ENCODE measurements around the gene ATF6.

- TF ChIP-seq CTCF (IDR thresholded peaks at IDR 0.05 in 2 of 3, conservative IDR thresholded peaks at IDR 0.05 in 1 of 3; ENCODE audit: borderline replicate concordance in 1 of 3, insufficient read depth in 1 of 3, low read depth in 2 of 3, low read length in 2 of 3) (no peak), POLR2AphosphoS5 (IDR thresholded peaks at IDR 0.05; ENCODE audit: low read depth, low read length) (no peak), MAX (IDR thresholded peaks at IDR 0.05) (no peak), SIN3A (IDR thresholded peaks at IDR 0.05; ENCODE audit: low read depth) (no peak), EZH2phosphoT487 (IDR thresholded peaks at IDR 0.05; ENCODE audit: borderline replicate concordance) (no peak), POLR2A (IDR thresholded peaks at IDR 0.05; ENCODE audit: borderline replicate concordance, extremely low read depth, insufficient read depth, insufficient read length) (no peak), ZFX (IDR thresholded peaks at IDR 0.05) (no peak), EGR1 (IDR thresholded peaks at IDR 0.05; ENCODE audit: low read depth) (no peak), REST (IDR thresholded peaks at IDR 0.05; ENCODE audit: low read depth) (no peak), EZH2 (IDR thresholded peaks at IDR 0.05) (no peak), JUND (IDR thresholded peaks at IDR 0.05) (no peak)
Observed at GRCh38 chr1:161731981-161732718, 34.0 kb upstream of the ATF6 start.

Data from HCT116 (cell line).